ENCODE data around the gene CCDC171.

DNA sequence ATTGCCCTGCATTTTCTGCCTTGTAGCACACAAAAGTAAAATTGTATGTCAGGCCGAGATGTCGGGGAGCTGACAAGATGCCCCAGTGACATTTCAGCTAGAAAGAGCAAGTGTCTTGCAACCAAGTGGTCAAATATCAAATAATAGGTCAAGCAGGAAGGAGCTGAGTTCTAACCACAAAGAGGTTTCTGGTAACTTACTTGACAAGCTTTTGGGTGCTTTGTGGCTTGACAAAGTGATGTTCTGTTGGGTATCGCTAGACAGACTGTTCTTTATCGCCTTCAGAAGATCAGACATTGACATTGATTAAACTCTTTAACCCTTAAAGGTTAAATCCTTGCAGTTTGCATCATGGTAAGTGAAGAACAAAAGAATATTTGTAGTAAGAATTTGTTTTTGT, 419.9 kb downstream of the CCDC171 start:
- TF ChIP-seq, protein P1, sequence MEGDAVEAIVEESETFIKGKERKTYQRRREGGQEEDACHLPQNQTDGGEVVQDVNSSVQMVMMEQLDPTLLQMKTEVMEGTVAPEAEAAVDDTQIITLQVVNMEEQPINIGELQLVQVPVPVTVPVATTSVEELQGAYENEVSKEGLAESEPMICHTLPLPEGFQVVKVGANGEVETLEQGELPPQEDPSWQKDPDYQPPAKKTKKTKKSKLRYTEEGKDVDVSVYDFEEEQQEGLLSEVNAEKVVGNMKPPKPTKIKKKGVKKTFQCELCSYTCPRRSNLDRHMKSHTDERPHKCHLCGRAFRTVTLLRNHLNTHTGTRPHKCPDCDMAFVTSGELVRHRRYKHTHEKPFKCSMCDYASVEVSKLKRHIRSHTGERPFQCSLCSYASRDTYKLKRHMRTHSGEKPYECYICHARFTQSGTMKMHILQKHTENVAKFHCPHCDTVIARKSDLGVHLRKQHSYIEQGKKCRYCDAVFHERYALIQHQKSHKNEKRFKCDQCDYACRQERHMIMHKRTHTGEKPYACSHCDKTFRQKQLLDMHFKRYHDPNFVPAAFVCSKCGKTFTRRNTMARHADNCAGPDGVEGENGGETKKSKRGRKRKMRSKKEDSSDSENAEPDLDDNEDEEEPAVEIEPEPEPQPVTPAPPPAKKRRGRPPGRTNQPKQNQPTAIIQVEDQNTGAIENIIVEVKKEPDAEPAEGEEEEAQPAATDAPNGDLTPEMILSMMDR (IDR thresholded peaks at IDR 0.05), result no peak
- TF ChIP-seq POLR2A (IDR thresholded peaks at IDR 0.05), result no peak
